K562 (cell line): ENCODE results near the gene SLC35E2B. TPM values are rescaled to one million over a fixed set of nuclear protein-coding genes. Genes with fewer than 3 reads are reported as not detected.
"Not testable (repeated sequence)": the region's sequence is repeated elsewhere in the genome, so short reads cannot be mapped to it uniquely, and the experiment has no call there.

ENCODE experiments used
- ATAC-seq: fragments of 200-7000 bp; cut with Tn5 transposase; 3 replicates; pipeline ENCODE4 v1.9.1; 2020; ENCODE audit warnings: moderate library complexity
- BruUV-seq: library from RNA; stranded (reverse); fragments of 400-500 nt; replicated peaks from 2 replicates; lab custom pipeline; 2021; lab: Mats Ljungman, UMichigan
- CTCF ChIA-PET: fragments of 300-600 bp; formaldehyde crosslinking; extraction: SDS; loops from one replicate; lab custom pipeline; 2021; ENCODE audit warnings: low intra/inter-chr PET ratio; lab: Yijun Ruan, JAX
- POLR2A ChIA-PET: fragments of 300-600, 350-650 bp; sonication (Branson Sonifier 250); formaldehyde crosslinking; extraction: SDS; loops from one replicate; lab custom pipeline; 2021; ENCODE audit warnings: antibody characterized with exemption, inconsistent platforms; lab: Yijun Ruan, JAX
- DNase-seq, 4 experiments: peaks; one replicate each; pipeline versions ENCODE4 v3.0.0 to v3.0.0-alpha.2; 2011 to 2018; ENCODE audit warnings: low spot score in 3 of 4, mixed read lengths in 3 of 4; ENCODE audit errors: extremely low read depth in 1 of 4
- FAIRE-seq: peaks from 2 replicates; lab custom pipeline; 2011; peaks lifted over from hg19 to GRCh38; lab: Jason Lieb, UNC
- H2AFZ ChIP-seq: 2 replicates; pipeline ENCODE4 v1.6.0; 2011; ENCODE audit warnings: low read depth, low read length, control low read depth, inconsistent platforms
- H3K27ac ChIP-seq: fragments of 200-600 bp; 3 replicates; pipeline ENCODE4 v1.8.0; 2011; ENCODE audit warnings: low read depth, mild to moderate bottlenecking, control low read depth, inconsistent platforms, low read length, moderate library complexity, mixed read lengths; ENCODE audit errors: extremely low read depth
- H3K27me3 ChIP-seq, 2 experiments: fragments of 300-600 bp in 1 of 2; 2 replicates in 1 of 2; 3 replicates in 1 of 2; pipeline versions ENCODE4 v1.6.0 to v1.8.0; 2011; ENCODE audit warnings: inconsistent platforms in 2 of 2, low read length in 2 of 2, mild to moderate bottlenecking in 1 of 2, mixed read lengths in 1 of 2, moderate library complexity in 1 of 2; ENCODE audit not compliant: control insufficient read depth in 2 of 2, insufficient read depth in 2 of 2
- H3K36me3 ChIP-seq: fragments of 300-600 bp; 3 replicates; pipeline ENCODE4 v1.8.0; 2011; ENCODE audit warnings: mild to moderate bottlenecking, low read length, inconsistent platforms; ENCODE audit not compliant: control insufficient read depth, insufficient read depth
- H3K4me1 ChIP-seq, 2 experiments: fragments of 200-600 bp in 1 of 2; replicated peaks in 1 of 2; 2 replicates in 1 of 2; 3 replicates in 1 of 2; pipeline versions ENCODE4 v1.5.1 to v1.8.0; 2011; ENCODE audit warnings: inconsistent platforms in 2 of 2, low read length in 2 of 2, mild to moderate bottlenecking in 1 of 2, mixed read lengths in 1 of 2, moderate library complexity in 1 of 2; ENCODE audit not compliant: control insufficient read depth in 2 of 2, insufficient read depth in 2 of 2
- H3K4me2 ChIP-seq: 2 replicates; pipeline ENCODE4 v1.6.1; 2011; ENCODE audit warnings: low read length, control low read depth, inconsistent platforms, mixed read lengths; ENCODE audit not compliant: insufficient read depth
- H3K4me3 ChIP-seq: fragments of 200-600 bp; sonication (generic), shearing (Covaris generic); 2 replicates; pipeline ENCODE4 v1.5.1; 2016; ENCODE audit warnings: control low read depth, inconsistent platforms
- H3K79me2 ChIP-seq: fragments of 200-600 bp; 3 replicates; pipeline ENCODE4 v1.8.0; 2011; ENCODE audit warnings: low read length, inconsistent platforms; ENCODE audit not compliant: control insufficient read depth, insufficient read depth
- H3K9ac ChIP-seq, 2 experiments: 2 replicates each; pipeline versions ENCODE4 v1.6.0 to v1.6.1; 2011; ENCODE audit warnings: low read depth in 2 of 2, low read length in 2 of 2, control low read depth in 1 of 2, inconsistent platforms in 1 of 2, mild to moderate bottlenecking in 1 of 2, mixed read lengths in 1 of 2; ENCODE audit not compliant: insufficient read depth in 1 of 2
- H3K9me1 ChIP-seq: one replicate; pipeline ENCODE4 v1.6.0; 2011; ENCODE audit warnings: inconsistent platforms, mild to moderate bottlenecking, low read length, moderate library complexity; ENCODE audit not compliant: control insufficient read depth, insufficient read depth
- H3K9me3 ChIP-seq: replicated peaks from 2 replicates; pipeline ENCODE4 v1.5.1; 2011; ENCODE audit warnings: low read depth, low read length, inconsistent platforms; ENCODE audit not compliant: control insufficient read depth, insufficient read depth
- H4K20me1 ChIP-seq: replicated peaks from 2 replicates; pipeline ENCODE4 v1.6.1; 2011; ENCODE audit warnings: low read length, inconsistent platforms, mixed read lengths; ENCODE audit not compliant: control insufficient read depth, insufficient read depth
- EGR1 ChIP-seq: fragments of 450-650 bp; conservative IDR thresholded peaks from 2 replicates; pipeline ENCODE4 v1.6.1; 2017; ENCODE audit warnings: mild to moderate bottlenecking
- WGBS: fragments of 100-300 bp; shearing (Covaris generic); methylation state at CpG from one replicate; pipeline ENCODE4 v1.1.6; 2016; ENCODE audit warnings: low coverage, mixed read lengths; ENCODE audit not compliant: insufficient coverage; ENCODE audit errors: missing lambda C conversion rate; 5-methylcytosine and 5-hydroxymethylcytosine counted together
- in situ Hi-C: fragments of 300-500 bp; cut with MboI; formaldehyde crosslinking; loops from 4 replicates; pipeline ENCODE4 v1.15.0; 2018; ENCODE audit warnings: inconsistent platforms, mixed read lengths
- intact Hi-C: fragments of 100-400 bp; cut with micrococcal nuclease; formaldehyde crosslinking; loops from 2 replicates; pipeline ENCODE4 v1.14.2; 2022
- polyA plus RNA-seq, 8 experiments: library from polyadenylated mRNA; depleted of rRNA in 4 of 8; stranded (reverse) in 5 of 8; unstranded in 3 of 8; fragments of >200 nt; fragmentation: Nextera tagmentation in 2 of 8; fragmentation: Illumina TruSeq in 1 of 8; extraction: Ambion mirVana in 2 of 8; extraction: Trizol in 1 of 8; gene quantifications; 2 replicates each; pipeline versions ENCODE4 v1.2.1 to v1.2.3, GENCODE V29; 2011 to 2014; ENCODE audit warnings: inconsistent platforms in 1 of 8, missing spikeins in 1 of 8
- total RNA-seq, 7 experiments: library from RNA; depleted of rRNA in 6 of 7; stranded (reverse); fragments of >200 nt in 6 of 7; fragmentation: Illumina TruSeq in 2 of 7; extraction: Trizol in 2 of 7; gene quantifications; 2 replicates each; pipeline versions ENCODE4 v1.2.1 to v1.2.3, GENCODE V29; 2011 to 2021; ENCODE audit warnings: low replicate concordance in 1 of 7

Gene SLC35E2B
- total and polyA plus RNA-seq, 9 of the 15 experiments (the other 6 are each of a cell fraction or from before 2014, with no cell fraction given): 4.7 to 44.6 (median 20.7) TPM

DNA sequence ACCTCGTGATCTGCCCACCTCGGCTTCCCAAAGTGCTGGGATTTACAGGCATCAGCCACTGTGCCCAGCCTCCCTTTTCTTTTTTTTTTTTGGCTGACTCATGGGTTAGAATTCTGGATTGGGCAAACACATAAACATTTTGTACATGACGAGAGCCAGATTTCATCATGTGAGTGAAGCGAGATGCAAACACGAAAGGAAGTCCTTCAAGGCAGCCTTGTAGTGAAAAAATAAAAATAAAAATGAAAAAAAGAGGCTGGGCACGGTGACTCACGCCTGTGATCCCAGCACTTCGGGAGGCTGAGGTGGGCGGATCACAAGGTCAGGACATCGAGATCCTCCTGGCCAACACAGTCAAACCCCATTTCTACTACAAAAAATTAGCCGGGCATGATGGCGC lies 48.4 kb upstream of the SLC35E2B start:
- not testable (repeated sequence) for H3K9me3 ChIP-seq, H3K9ac ChIP-seq, H3K79me2 ChIP-seq, H3K9me1 ChIP-seq
- 0 out of 2 replicates have a peak, but pooled peaks have one; percentile 10 for TF ChIP-seq EGR1
- TF ChIP-seq, all 486 proteins: peak for 1; not testable (repeated sequence) for 485
- H3K4me2 ChIP-seq, ATAC-seq, CTCF ChIA-PET, POLR2A ChIA-PET, FAIRE-seq, intact Hi-C loops, H3K4me1 ChIP-seq, H3K27me3 ChIP-seq, H3K4me3 ChIP-seq, BruUV-seq, H4K20me1 ChIP-seq, H3K36me3 ChIP-seq, H3K27ac ChIP-seq, H2AFZ ChIP-seq, DNase-seq: not testable (repeated sequence)
- 88% methylated on average over 8 of the region's 12 CpGs for WGBS
- in situ Hi-C loops: loop anchor here (5.0 kb wide), 1 partner anchor 54 kb away; no protein-coding TSS in a partner anchor

DNA sequence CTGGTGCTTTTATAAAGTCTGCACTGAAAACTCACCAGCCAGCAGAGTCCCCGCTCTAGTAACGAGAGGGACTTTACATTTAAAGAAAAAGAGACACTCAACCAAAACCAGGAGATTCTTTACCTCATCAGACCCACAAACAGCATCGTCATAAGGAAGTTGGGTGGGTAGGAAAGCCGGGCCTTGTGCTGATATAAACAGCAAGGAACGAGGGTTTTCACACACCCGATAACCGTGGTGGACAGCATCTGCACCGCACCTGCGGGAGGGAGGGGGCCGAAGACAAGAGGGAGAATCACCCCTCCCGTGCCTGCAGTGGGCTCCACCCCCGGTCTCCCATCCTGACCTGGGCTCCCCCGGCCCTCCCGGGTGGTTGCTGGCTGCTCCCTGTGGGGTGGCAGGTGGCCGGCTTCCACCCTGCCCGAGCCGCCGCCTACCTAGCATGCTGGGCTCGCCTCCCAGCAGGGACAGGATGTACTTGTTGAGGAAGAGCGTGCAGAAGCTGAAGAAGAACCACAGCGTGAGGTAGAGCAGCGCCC lies 46.3 kb upstream of the SLC35E2B start:
- H4K20me1 ChIP-seq, H2AFZ ChIP-seq, H3K9ac ChIP-seq, CTCF ChIA-PET, FAIRE-seq, H3K4me1 ChIP-seq, H3K27ac ChIP-seq, H3K27me3 ChIP-seq, BruUV-seq, H3K9me1 ChIP-seq, H3K4me3 ChIP-seq, POLR2A ChIA-PET, ATAC-seq, intact Hi-C loops, H3K9me3 ChIP-seq, H3K79me2 ChIP-seq, H3K4me2 ChIP-seq, DNase-seq, in situ Hi-C loops: not testable (repeated sequence)
- 83% methylated on average over 1 of the region's 22 CpGs for WGBS
- H3K36me3 ChIP-seq: peaks cover 13% of the 10 kb centered on the region; the same call in 2 of the 3 replicates

DNA sequence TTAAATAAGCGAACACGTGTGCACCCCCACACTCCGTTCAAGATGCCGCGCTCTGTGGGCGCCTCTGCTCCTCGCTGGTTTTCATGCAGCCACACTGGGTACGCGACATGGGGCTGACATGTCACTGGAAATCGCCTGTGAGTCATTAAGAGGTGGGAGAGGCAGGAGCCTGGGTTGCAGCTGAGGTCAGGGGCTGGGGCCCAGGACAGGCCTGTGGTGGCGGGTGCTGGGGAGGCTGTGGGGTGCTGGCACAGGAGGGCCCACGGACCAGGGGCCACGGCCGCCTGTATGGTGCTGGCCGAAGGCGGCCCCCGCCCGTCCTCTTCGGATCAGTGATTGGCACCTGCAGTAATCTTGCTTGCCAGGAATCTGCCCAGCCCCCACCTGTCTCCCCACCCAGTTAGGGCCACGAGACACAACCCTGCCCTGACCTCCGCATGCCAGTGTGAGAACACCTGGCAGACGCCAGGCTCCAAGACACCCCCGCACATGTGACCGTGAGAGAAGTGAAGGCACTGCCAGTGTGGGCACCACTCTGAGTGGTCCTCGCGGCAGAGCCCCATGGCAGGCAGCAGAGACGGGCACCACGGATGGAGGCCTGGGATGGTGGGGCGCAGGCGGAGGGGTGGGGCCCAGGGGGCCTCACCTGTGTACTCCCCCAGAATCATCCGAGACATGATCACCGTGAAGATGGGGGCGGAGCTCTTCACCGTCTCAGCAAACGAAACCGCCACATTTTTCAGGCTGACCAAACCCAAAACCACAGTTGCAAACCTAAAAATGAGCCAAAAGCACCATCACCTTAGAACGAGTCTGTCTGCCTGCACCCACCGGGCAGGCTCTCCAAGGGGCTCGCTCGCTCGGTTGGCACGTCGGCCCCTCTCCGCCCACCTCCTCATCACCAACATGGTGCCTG lies 45.3 kb upstream of the SLC35E2B start:
- H2AFZ ChIP-seq, DNase-seq, H3K9me3 ChIP-seq, CTCF ChIA-PET, H3K9ac ChIP-seq, FAIRE-seq, intact Hi-C loops, H4K20me1 ChIP-seq, POLR2A ChIA-PET, H3K4me3 ChIP-seq, H3K27me3 ChIP-seq, H3K4me2 ChIP-seq, ATAC-seq, H3K9me1 ChIP-seq, BruUV-seq, H3K4me1 ChIP-seq, H3K27ac ChIP-seq, in situ Hi-C loops, H3K79me2 ChIP-seq: not testable (repeated sequence)
- WGBS: 98% methylated on average over 20 of the region's 44 CpGs
- H3K36me3 ChIP-seq: peaks cover 15% of the 10 kb centered on the region; the same call in 2 of the 3 replicates
